Lung (tissue), 12 donors: Measurements from ENCODE around the gene ADAT1. TPM values are rescaled to one million over a fixed set of nuclear protein-coding genes. Genes with fewer than 3 reads are reported as not detected.

Source experiments
- ATAC-seq: fragments of 200-7000 bp; cut with Tn5 transposase; one replicate; pipeline ENCODE4 v1.9.1; 2020; ENCODE audit warnings: moderate number of reproducible peaks; ENCODE audit not compliant: insufficient read depth, low FRiP score
- DNase-seq, 3 donors: peaks; one replicate each; pipeline ENCODE4 v3.0.0-alpha.2; 2013 to 2017
- H3K27ac ChIP-seq, 2 donors: one replicate each; pipeline ENCODE4 v1.5.1; 2013; ENCODE audit warnings: mild to moderate bottlenecking in 2 of 2, moderate library complexity in 2 of 2, control low read depth in 1 of 2, inconsistent platforms in 1 of 2, low read depth in 1 of 2, low read length in 1 of 2
- H3K27me3 ChIP-seq, 3 donors: one replicate each; pipeline ENCODE4 v1.5.1; 2013; ENCODE audit warnings: low read length in 2 of 3; ENCODE audit not compliant: control insufficient read depth in 3 of 3, insufficient read depth in 3 of 3
- H3K36me3 ChIP-seq, 4 donors: one replicate each; pipeline ENCODE4 v1.5.1; 2013; ENCODE audit warnings: low read length in 4 of 4, mild to moderate bottlenecking in 1 of 4, moderate library complexity in 1 of 4; ENCODE audit not compliant: control insufficient read depth in 4 of 4, insufficient read depth in 4 of 4
- H3K4me1 ChIP-seq, 5 donors: one replicate each; pipeline ENCODE4 v1.5.1; 2013; ENCODE audit warnings: low read length in 5 of 5, mild to moderate bottlenecking in 2 of 5, moderate library complexity in 1 of 5; ENCODE audit not compliant: control insufficient read depth in 5 of 5, insufficient read depth in 5 of 5
- H3K4me3 ChIP-seq: one replicate; pipeline ENCODE4 v1.5.1; 2013; ENCODE audit warnings: mild to moderate bottlenecking, control low read depth, moderate library complexity
- H3K9ac ChIP-seq, 2 donors: one replicate each; pipeline ENCODE4 v1.5.1; 2013; ENCODE audit warnings: low read length in 2 of 2, control low read depth in 1 of 2; ENCODE audit not compliant: insufficient read depth in 1 of 2
- H3K9me3 ChIP-seq, 4 donors: one replicate each; pipeline ENCODE4 v1.5.1; 2013; ENCODE audit warnings: low read length in 3 of 4, mild to moderate bottlenecking in 1 of 4, moderate library complexity in 1 of 4; ENCODE audit not compliant: control insufficient read depth in 4 of 4, insufficient read depth in 3 of 4
- CTCF ChIP-seq: IDR thresholded peaks from 2 replicates; pipeline ENCODE4 v1.5.1; 2012; ENCODE audit warnings: mild to moderate bottlenecking; ENCODE audit errors: control extremely low read depth, extremely low read depth
- WGBS, 2 donors: extraction: QIAGEN DNeasy Blood & Tissue Kit; methylation state at CpG; one replicate each; pipeline ENCODE4 v1.1.7; 2013; 5-methylcytosine and 5-hydroxymethylcytosine counted together
- polyA plus RNA-seq, 2 donors: library from polyadenylated mRNA; stranded (reverse); fragments of 200-250 nt; gene quantifications; one replicate each; pipeline ENCODE4 v1.2.1, GENCODE V29; 2013
- total RNA-seq, 2 donors: library from RNA; depleted of rRNA in 1 of 2; stranded (reverse); fragments of >200 nt in 1 of 2; gene quantifications; one replicate each; pipeline ENCODE4 v1.2.1, GENCODE V29; 2014 to 2021
- donor health status: control.
- donor health status: control.
- donor health status: Bipolar disorder and iron deficiency.
- donor health status: healthy.
- donor health status: DM: yes; HTN: yes; CAD: no.

Gene ADAT1
- total and polyA plus RNA-seq, 4 donors = 14.2 to 52.6 (median 39.3) TPM

- Histone ChIP-seq H3K27ac (peak overlapping the region; percentile 37 to 93), H3K27me3 (no peaks in the 10 kb centered on the region), H3K4me3 (no peak overlapping the region), H3K36me3 (peaks cover 0 to 11% (median 2%) of the 10 kb centered on the region in 4 donors), H3K9ac (peak overlapping the region; percentile 26 to 65), H3K4me1 (peaks cover 2 to 9% (median 7%) of the 10 kb centered on the region in 5 donors), H3K9me3 (no peaks in the 10 kb centered on the region)
- WGBS, 2 donors = 69 to 74% methylated on average over 8 of the region's 8 CpGs
- DNase-seq (peak; percentile 87 to 94 (median 93)), ATAC-seq (peak; percentile 51)
- TF ChIP-seq CTCF = no peak
Measured at GRCh38 chr16:75590920-75591843, 31.9 kb downstream of the ADAT1 start.

GRCh38 chr16:75589306-75589705, 33.8 kb downstream of the ADAT1 start:
- no peak for ATAC-seq
- WGBS, 2 donors = 78 to 82% methylated on average over 3 of the region's 3 CpGs
- H3K27ac ChIP-seq = peak overlapping the region; percentile 5 to 51

GRCh38 chr16:75588716-75589115, 34.4 kb downstream of the ADAT1 start:
- ATAC-seq (no peak), DNase-seq (no peak)
- Histone ChIP-seq H3K9me3 (no peaks in the 10 kb centered on the region), H3K36me3 (peaks cover 0 to 8% (median 2%) of the 10 kb centered on the region in 4 donors), H3K4me3 (no peak overlapping the region), H3K27ac (peak overlapping the region in 1 of 2 donors; percentile 51), H3K27me3 (no peaks in the 10 kb centered on the region), H3K9ac (no peak overlapping the region), H3K4me1 (peaks cover 2 to 9% (median 7%) of the 10 kb centered on the region in 5 donors)
- 95 to 100% methylated on average over 4 of the region's 4 CpGs for WGBS, 2 donors
- no peak for TF ChIP-seq CTCF

More at GRCh38 chr16:75589306-75589705, 33.8 kb downstream of the ADAT1 start:
- H3K9ac ChIP-seq = no peak overlapping the region
- no peaks in the 10 kb centered on the region for H3K9me3 ChIP-seq
- H3K36me3 ChIP-seq = peaks cover 0 to 11% (median 2%) of the 10 kb centered on the region in 4 donors
- H3K27me3 ChIP-seq = no peaks in the 10 kb centered on the region
- H3K4me1 ChIP-seq = peaks cover 2 to 9% (median 7%) of the 10 kb centered on the region in 5 donors
- TF ChIP-seq CTCF = no peak
- DNase-seq = no peak
- H3K4me3 ChIP-seq = no peak overlapping the region
